HepG2 (cell line): ENCODE results near the gene NCBP1. TPM values are rescaled to one million over a fixed set of nuclear protein-coding genes. Genes with fewer than 3 reads are reported as not detected.
A peak's percentile ranks its signal among the peaks of the same experiment; 100 is the strongest.

ENCODE experiments used
- ARID5B ChIP-seq: IDR thresholded peaks from 2 replicates; pipeline ENCODE4 v1.4.0; 2020; ENCODE audit warnings: mild to moderate bottlenecking, missing genetic modification reagents
- MAZ ChIP-seq, 2 experiments: sonication (generic) in 1 of 2; formaldehyde crosslinking in 1 of 2; IDR thresholded peaks; 2 replicates each; pipeline versions ENCODE4 v1.5.0 to v1.6.1; 2012 to 2020; ENCODE audit warnings: low read depth in 2 of 2, mild to moderate bottlenecking in 2 of 2, borderline replicate concordance in 1 of 2, improper control_type of control experiment in 1 of 2, low read length in 1 of 2, missing genetic modification reagents in 1 of 2, moderate library complexity in 1 of 2
- MEIS1 ChIP-seq: sonication (generic); formaldehyde crosslinking; IDR thresholded peaks from 2 replicates; pipeline ENCODE4 v1.9.0; 2021; ENCODE audit warnings: mild to moderate bottlenecking, missing genetic modification reagents, moderate library complexity, borderline replicate concordance
- NFE2L2 ChIP-seq: fragments of 150-350 bp; IDR thresholded peaks from 2 replicates; pipeline ENCODE4 v1.6.1; 2014; ENCODE audit warnings: low read length
- REST ChIP-seq, 2 experiments: IDR thresholded peaks; 2 replicates each; pipeline ENCODE4 v1.6.1; 2011 to 2012; ENCODE audit warnings: low read length in 2 of 2, borderline replicate concordance in 1 of 2, low read depth in 1 of 2, mild to moderate bottlenecking in 1 of 2, moderate library complexity in 1 of 2
- SP2 ChIP-seq: sonication (generic); formaldehyde crosslinking; IDR thresholded peaks from 2 replicates; pipeline ENCODE4 v1.5.1; 2020; ENCODE audit warnings: mild to moderate bottlenecking, missing genetic modification reagents
- TERF1 ChIP-seq: sonication (generic); formaldehyde crosslinking; IDR thresholded peaks from 2 replicates; pipeline ENCODE4 v1.8.0; 2022; ENCODE audit warnings: mild to moderate bottlenecking, missing genetic modification reagents, moderate library complexity
- THYN1 ChIP-seq: sonication (generic); formaldehyde crosslinking; IDR thresholded peaks from 2 replicates; pipeline ENCODE4 v1.8.1; 2023; ENCODE audit warnings: low read depth, mild to moderate bottlenecking, moderate library complexity, missing genetic modification reagents, borderline replicate concordance
- TRAFD1 ChIP-seq: sonication (generic); formaldehyde crosslinking; IDR thresholded peaks from 2 replicates; pipeline ENCODE4 v1.5.1; 2020; ENCODE audit warnings: missing genetic modification reagents, mild to moderate bottlenecking, borderline replicate concordance
- TRIM22 ChIP-seq: fragments of 450-650 bp; IDR thresholded peaks from 2 replicates; pipeline ENCODE4 v1.6.1; 2017
- ZBTB10 ChIP-seq: sonication (generic); formaldehyde crosslinking; IDR thresholded peaks from 2 replicates; pipeline ENCODE4 v1.4.0; 2020; ENCODE audit warnings: missing genetic modification reagents, borderline replicate concordance
- polyA plus RNA-seq, 8 experiments: library from polyadenylated mRNA; depleted of rRNA in 3 of 8; stranded (reverse) in 7 of 8; unstranded in 1 of 8; fragments of >200 nt; fragmentation: Illumina TruSeq in 4 of 8; extraction: Trizol in 4 of 8; gene quantifications; 2 replicates each; pipeline versions ENCODE4 v1.2.1 to v1.2.3, GENCODE V29; 2011 to 2016; ENCODE audit warnings: low read depth in 4 of 8, missing spikeins in 1 of 8, mixed read lengths in 1 of 8; ENCODE audit not compliant: insufficient read depth in 1 of 8
- total RNA-seq, 5 experiments: library from RNA; depleted of rRNA; stranded (reverse); fragments of >200 nt; fragmentation: Illumina TruSeq; extraction: Trizol; gene quantifications; 2 replicates each; pipeline ENCODE4 v1.2.3, GENCODE V29; 2016; ENCODE audit warnings: low read depth in 1 of 5

The NCBP1 gene
- total and polyA plus RNA-seq, 2 of the 13 experiments (the other 11 are each of a cell fraction or from before 2014, with no cell fraction given), result 13.3 to 40.2 TPM

GRCh38 chr9:97696803-97697601 is 63.4 kb downstream of the NCBP1 start, which contains the start of gene XPA (continued):
- TF ChIP-seq ARID5B (CRISPR knock-in tag) (peak; percentile 48), TERF1 (CRISPR knock-in tag) (no peak), ZBTB10 (CRISPR knock-in tag) (no peak), MEIS1 (CRISPR knock-in tag) (peak; percentile 90), THYN1 (CRISPR knock-in tag) (no peak), SP2 (CRISPR knock-in tag) (no peak), REST (IDR thresholded peaks at IDR 0.05; ENCODE audit: borderline replicate concordance in 1 of 2, low read depth in 1 of 2, low read length in 2 of 2) (no peak), MAZ (IDR thresholded peaks at IDR 0.05; ENCODE audit: borderline replicate concordance, low read depth, low read length) (peak; percentile 43), MAZ (CRISPR knock-in tag; IDR thresholded peaks at IDR 0.05; ENCODE audit: low read depth) (peak; percentile 62; the same call in 1 of the 2 replicates), TRAFD1 (CRISPR knock-in tag) (no peak; the same call in 1 of the 2 replicates), TRIM22 (no peak), NFE2L2 (no peak)
